Stimulated activated CD8-positive, alpha-beta memory T cell treated with anti-CD3 and anti-CD28 coated beads, Interleukin-12 subunit alpha, Interleukin-12 subunit beta, amount 100 ng/mL, for 24 hours (primary cell): Measurements from ENCODE around the gene SYNE3.
A peak's percentile ranks its signal among the peaks of the same experiment; 100 is the strongest.

ENCODE experiments used
- DNase-seq: peaks from one replicate; pipeline ENCODE4 v3.0.0-alpha.2; 2020; ENCODE audit errors: extremely low read depth

SYNE3 gene

GRCh38 chr14:95540236-95540855 lies 23.9 kb upstream of the SYNE3 start:
- DNase-seq: no peak

DNA sequence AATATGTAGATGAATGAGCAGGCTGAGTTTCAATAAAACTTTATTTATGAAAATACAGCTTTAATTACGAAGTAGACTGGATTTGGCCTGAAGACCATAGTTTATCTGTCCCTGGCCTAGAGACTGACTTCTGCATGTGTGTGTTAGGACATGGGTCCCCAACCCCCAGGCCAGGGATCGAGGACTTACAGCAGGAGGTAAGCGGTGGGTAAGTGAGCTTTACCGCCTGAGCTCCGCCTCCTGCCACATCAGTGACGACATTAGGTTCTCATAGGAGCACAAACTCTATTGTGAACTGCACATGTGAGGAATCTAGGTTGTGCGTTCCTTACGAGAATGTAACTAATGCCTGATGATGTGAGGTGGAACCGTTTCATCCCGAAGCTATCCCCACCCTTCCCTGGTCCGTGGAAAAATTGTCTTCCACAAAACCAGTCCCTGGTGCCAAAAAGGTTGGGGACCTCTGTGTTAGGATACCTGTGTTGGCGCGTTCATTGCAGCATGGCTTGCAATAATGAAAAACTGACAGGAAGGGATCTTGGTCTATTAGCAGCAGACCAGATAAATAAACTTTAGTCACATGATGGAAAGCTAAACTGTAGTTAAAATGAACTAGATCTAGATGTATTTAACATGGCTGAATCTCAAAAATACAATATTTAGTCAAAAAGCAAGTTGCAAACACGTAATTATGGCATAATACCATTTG lies 22.5 kb upstream of the SYNE3 start:
- DNase-seq: no peak

- no peak for DNase-seq
Observed at GRCh38 chr14:95537298-95538089, 21.0 kb upstream of the SYNE3 start.

GRCh38 chr14:95536671-95537070 lies 20.2 kb upstream of the SYNE3 start:
- DNase-seq: no peak

- DNase-seq: no peak
Observed at GRCh38 chr14:95536036-95536593, 19.7 kb upstream of the SYNE3 start.

- no peak for DNase-seq
Observed at GRCh38 chr14:95535226-95536021, 19.0 kb upstream of the SYNE3 start.

DNA sequence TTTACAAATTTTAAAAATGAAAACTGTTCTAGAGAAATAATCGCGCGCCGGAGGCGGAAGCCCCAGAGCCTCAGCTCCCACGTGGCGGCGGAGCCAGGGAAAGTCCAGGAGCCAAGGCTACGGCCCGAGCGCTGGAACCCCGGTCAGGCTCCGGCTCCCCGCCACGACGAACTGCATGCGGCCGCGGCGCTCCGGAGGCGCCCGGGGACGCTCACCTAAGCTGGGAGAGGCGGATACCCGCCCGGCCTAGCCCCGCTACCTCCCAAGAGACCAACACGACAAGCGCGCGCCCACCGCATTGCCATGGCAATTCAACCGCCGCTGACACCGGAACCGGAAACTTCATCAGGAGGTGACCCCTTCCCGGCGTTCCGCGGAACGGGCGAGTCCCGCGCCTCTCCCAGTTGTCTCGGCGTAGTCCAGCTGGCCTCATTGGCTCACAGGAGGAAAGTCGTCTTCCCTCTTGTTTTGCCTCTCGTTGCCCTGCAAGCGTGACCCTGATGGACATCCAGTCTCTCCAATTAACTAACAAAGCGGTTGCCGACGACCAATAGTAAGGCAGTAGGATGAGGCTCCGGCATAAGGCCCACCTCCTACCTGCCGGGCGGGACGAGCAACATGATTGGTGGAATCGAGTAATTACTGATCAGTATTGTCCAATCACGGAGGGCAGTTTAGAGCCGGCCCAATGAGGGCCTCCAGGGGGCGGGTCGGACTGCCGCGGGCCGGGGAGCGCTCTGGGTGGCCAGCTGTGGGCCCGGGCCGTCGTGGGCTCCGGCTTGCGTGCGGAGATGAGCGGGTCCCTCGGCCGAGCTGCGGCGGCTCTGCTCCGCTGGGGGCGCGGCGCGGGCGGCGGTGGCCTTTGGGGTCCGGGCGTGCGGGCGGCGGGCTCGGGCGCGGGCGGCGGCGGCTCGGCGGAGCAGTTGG lies 18.1 kb upstream of the SYNE3 start, which contains the start of gene GLRX5:
GLRX5 (plus strand) TSS at position 752 of the 927 bp plus-strand sequence; CDS start at position 792, 40 bp downstream.
- DNase-seq: peak; percentile 91

- no peak for DNase-seq
Observed at GRCh38 chr14:95533822-95534221, 17.4 kb upstream of the SYNE3 start.

- no peak for DNase-seq
Observed at GRCh38 chr14:95533391-95533821, 17.0 kb upstream of the SYNE3 start.

GRCh38 chr14:95531969-95532368 lies 15.5 kb upstream of the SYNE3 start:
- no peak for DNase-seq

GRCh38 chr14:95531473-95531872 lies 15.0 kb upstream of the SYNE3 start:
- no peak for DNase-seq

DNA sequence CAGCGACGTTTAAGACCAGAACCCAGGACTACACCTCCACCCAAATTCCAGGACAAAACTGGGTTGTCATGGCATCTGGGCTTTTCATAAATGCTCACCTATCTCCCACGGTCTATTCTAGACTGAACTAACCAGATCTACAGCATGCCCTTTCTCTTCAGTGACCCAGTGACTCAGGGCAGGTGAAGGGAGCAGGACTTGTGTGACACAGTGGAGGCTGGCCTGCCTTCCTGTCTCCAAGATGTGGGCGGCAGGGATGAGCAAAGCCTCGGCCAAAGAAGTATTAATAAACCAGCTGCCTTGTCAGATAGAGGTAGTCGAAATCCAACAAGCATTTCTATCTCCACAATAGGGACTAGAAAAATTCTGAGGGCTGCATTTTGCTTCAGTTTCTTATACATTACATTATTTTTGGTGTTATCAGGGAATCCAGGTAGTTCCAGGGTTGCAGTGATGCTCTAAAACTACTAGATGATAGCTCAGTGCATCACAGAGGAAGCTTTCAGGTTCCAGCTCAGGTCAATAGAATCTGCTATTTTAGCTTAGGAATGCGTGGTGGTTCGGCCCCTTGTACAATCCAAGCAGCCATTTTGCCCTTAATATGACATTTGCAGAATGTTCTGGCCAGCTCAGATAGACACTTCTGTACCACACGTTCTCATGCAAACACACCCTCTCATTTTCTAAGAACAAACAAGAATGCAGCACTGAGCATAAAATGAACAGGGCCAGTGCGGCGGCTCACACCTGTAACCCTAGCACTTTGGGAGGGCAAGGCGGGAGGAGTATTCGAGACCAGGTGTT lies 14.2 kb upstream of the SYNE3 start:
- DNase-seq: no peak

- DNase-seq: no peak
Observed at GRCh38 chr14:95529216-95529615, 12.8 kb upstream of the SYNE3 start.

- DNase-seq: no peak
Observed at GRCh38 chr14:95527387-95528002, 11.0 kb upstream of the SYNE3 start.

GRCh38 chr14:95526483-95527386 lies 10.3 kb upstream of the SYNE3 start:
- no peak for DNase-seq

- DNase-seq: no peak
Observed at GRCh38 chr14:95525999-95526398, 9.5 kb upstream of the SYNE3 start.

DNA sequence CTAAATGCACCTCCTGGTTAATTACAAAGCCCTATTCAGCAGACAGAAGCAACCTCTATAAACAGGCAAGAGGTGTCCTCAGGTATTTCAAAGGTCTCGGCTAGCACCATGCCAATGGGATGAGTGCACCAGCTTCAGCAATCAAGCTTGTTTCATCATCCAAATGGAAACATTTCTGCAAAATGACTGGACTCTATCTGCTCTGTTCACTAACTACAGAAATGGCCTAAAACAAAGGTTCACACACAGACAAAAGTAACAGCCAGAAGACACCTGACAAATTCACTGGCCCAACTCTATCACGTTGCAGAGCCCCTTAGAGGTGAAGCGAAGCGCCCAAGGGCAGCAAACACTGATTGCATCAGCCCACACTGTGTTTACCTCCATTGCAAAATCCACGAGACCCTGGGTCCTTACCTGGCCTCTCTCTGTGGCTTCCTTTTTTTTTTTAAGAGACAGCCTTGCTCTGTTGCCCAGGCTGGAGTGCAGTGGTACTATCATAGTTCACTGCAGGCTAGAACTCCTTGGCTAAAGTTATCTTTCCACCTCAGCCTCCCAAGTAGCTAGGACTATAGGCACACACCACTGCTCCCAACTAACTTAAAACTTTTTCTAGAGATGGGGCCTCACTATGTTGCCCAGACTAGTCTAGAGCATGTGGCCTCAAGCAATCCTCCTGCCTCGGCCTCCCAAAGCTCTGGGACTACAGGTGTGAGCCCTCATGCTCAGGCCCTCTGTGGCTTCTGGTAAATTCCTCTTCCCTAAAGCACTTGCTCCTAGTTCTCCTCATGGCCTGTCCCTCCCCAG lies 8.5 kb upstream of the SYNE3 start:
- no peak for DNase-seq
